ENCODE results near the gene SND1. TPM values are rescaled to one million over a fixed set of nuclear protein-coding genes. Genes with fewer than 3 reads are reported as not detected.

Gene SND1
- polyA plus RNA-seq, 4 donors: 47.2 to 148 (median 92.2) TPM

- no peak overlapping the region for H3K27ac ChIP-seq (ENCODE audit: low read depth in 1 of 3, low read length in 2 of 3)
- FAIRE-seq (no peak), DNase-seq (no peak)
- no peaks in the 10 kb centered on the region for H3K9me3 ChIP-seq (ENCODE audit: control insufficient read depth in 2 of 2, insufficient read depth in 1 of 2, low read depth in 1 of 2, low read length in 1 of 2)
- no peaks in the 10 kb centered on the region for H3K27me3 ChIP-seq (ENCODE audit: control insufficient read depth in 3 of 3, insufficient read depth in 3 of 3, low read length in 3 of 3)
- H3K4me1 ChIP-seq (ENCODE audit: control insufficient read depth in 3 of 3, insufficient read depth in 2 of 3, low read depth in 1 of 3, low read length in 2 of 3): no peaks in the 10 kb centered on the region
- 93 to 96% (median 94%) methylated on average over 6 of the region's 6 CpGs for WGBS, 3 donors
- peaks cover 3 to 28% (median 7%) of the 10 kb centered on the region in 3 donors for H3K36me3 ChIP-seq (ENCODE audit: control insufficient read depth in 3 of 3, insufficient read depth in 2 of 3, low read depth in 1 of 3, low read length in 3 of 3)
- no peak overlapping the region for H3K4me3 ChIP-seq (ENCODE audit: low read depth in 1 of 3, low read length in 3 of 3)
These were observed 341.3 kb downstream of the SND1 start for GRCh38 chr7:127993317-127993716.

- H3K27me3 ChIP-seq (ENCODE audit: control insufficient read depth in 3 of 3, insufficient read depth in 3 of 3, low read length in 3 of 3): no peaks in the 10 kb centered on the region
- 92 to 96% (median 96%) methylated on average over 5 of the region's 5 CpGs for WGBS, 3 donors
- H3K36me3 ChIP-seq (ENCODE audit: control insufficient read depth in 3 of 3, insufficient read depth in 2 of 3, low read depth in 1 of 3, low read length in 3 of 3): peaks cover 3 to 27% (median 7%) of the 10 kb centered on the region in 3 donors
- H3K27ac ChIP-seq (ENCODE audit: low read depth in 1 of 3, low read length in 2 of 3): no peak overlapping the region
- H3K4me1 ChIP-seq (ENCODE audit: control insufficient read depth in 3 of 3, insufficient read depth in 2 of 3, low read depth in 1 of 3, low read length in 2 of 3): no peaks in the 10 kb centered on the region
- no peak overlapping the region for H3K4me3 ChIP-seq (ENCODE audit: low read depth in 1 of 3, low read length in 3 of 3)
- DNase-seq: no peak
- no peaks in the 10 kb centered on the region for H3K9me3 ChIP-seq (ENCODE audit: control insufficient read depth in 2 of 2, insufficient read depth in 1 of 2, low read depth in 1 of 2, low read length in 1 of 2)
- no peak for FAIRE-seq
These were observed 342.0 kb downstream of the SND1 start for GRCh38 chr7:127993987-127994386.

GRCh38 chr7:127995156-127995880 lies 343.3 kb downstream of the SND1 start:
- WGBS, 3 donors: 56 to 75% (median 69%) methylated on average over 3 of the region's 3 CpGs

GRCh38 chr7:127995881-127996215 lies 343.9 kb downstream of the SND1 start:
- Histone ChIP-seq H3K27me3 (ENCODE audit: control insufficient read depth in 3 of 3, insufficient read depth in 3 of 3, low read length in 3 of 3) (no peaks in the 10 kb centered on the region), H3K4me1 (ENCODE audit: control insufficient read depth in 3 of 3, insufficient read depth in 2 of 3, low read depth in 1 of 3, low read length in 2 of 3) (peaks cover 0 to 7% (median 2%) of the 10 kb centered on the region in 3 donors), H3K36me3 (ENCODE audit: control insufficient read depth in 3 of 3, insufficient read depth in 2 of 3, low read depth in 1 of 3, low read length in 3 of 3) (peaks cover 3 to 21% (median 7%) of the 10 kb centered on the region in 3 donors), H3K27ac (ENCODE audit: low read depth in 1 of 3, low read length in 2 of 3) (no peak overlapping the region), H3K4me3 (ENCODE audit: low read depth in 1 of 3, low read length in 3 of 3) (no peak overlapping the region), H3K9me3 (ENCODE audit: control insufficient read depth in 2 of 2, insufficient read depth in 1 of 2, low read depth in 1 of 2, low read length in 1 of 2) (no peaks in the 10 kb centered on the region)
- no peak for FAIRE-seq
- no peak for DNase-seq
- 62 to 90% (median 81%) methylated on average over 3 of the region's 3 CpGs for WGBS, 3 donors

More at GRCh38 chr7:127995156-127995880, 343.3 kb downstream of the SND1 start:
- H3K9me3 ChIP-seq (ENCODE audit: control insufficient read depth in 2 of 2, insufficient read depth in 1 of 2, low read depth in 1 of 2, low read length in 1 of 2): no peaks in the 10 kb centered on the region
- H3K36me3 ChIP-seq (ENCODE audit: control insufficient read depth in 3 of 3, insufficient read depth in 2 of 3, low read depth in 1 of 3, low read length in 3 of 3): peaks cover 3 to 26% (median 7%) of the 10 kb centered on the region in 3 donors
- no peak for FAIRE-seq
- no peak overlapping the region for H3K4me3 ChIP-seq (ENCODE audit: low read depth in 1 of 3, low read length in 3 of 3)
- peaks cover 0 to 5% (median 2%) of the 10 kb centered on the region in 3 donors for H3K4me1 ChIP-seq (ENCODE audit: control insufficient read depth in 3 of 3, insufficient read depth in 2 of 3, low read depth in 1 of 3, low read length in 2 of 3)
- H3K27me3 ChIP-seq (ENCODE audit: control insufficient read depth in 3 of 3, insufficient read depth in 3 of 3, low read length in 3 of 3): no peaks in the 10 kb centered on the region
- H3K27ac ChIP-seq (ENCODE audit: low read depth in 1 of 3, low read length in 2 of 3): no peak overlapping the region
- DNase-seq: no peak

GRCh38 chr7:127996253-127997071 lies 344.5 kb downstream of the SND1 start:
- H3K36me3 ChIP-seq (ENCODE audit: control insufficient read depth in 3 of 3, insufficient read depth in 2 of 3, low read depth in 1 of 3, low read length in 3 of 3): peaks cover 3 to 15% (median 7%) of the 10 kb centered on the region in 3 donors
- no peaks in the 10 kb centered on the region for H3K9me3 ChIP-seq (ENCODE audit: control insufficient read depth in 2 of 2, insufficient read depth in 1 of 2, low read depth in 1 of 2, low read length in 1 of 2)
- no peak for DNase-seq
- H3K27ac ChIP-seq (ENCODE audit: low read depth in 1 of 3, low read length in 2 of 3): no peak overlapping the region
- H3K27me3 ChIP-seq (ENCODE audit: control insufficient read depth in 3 of 3, insufficient read depth in 3 of 3, low read length in 3 of 3): no peaks in the 10 kb centered on the region
- no peak for FAIRE-seq
- peaks cover 0 to 10% (median 2%) of the 10 kb centered on the region in 3 donors for H3K4me1 ChIP-seq (ENCODE audit: control insufficient read depth in 3 of 3, insufficient read depth in 2 of 3, low read depth in 1 of 3, low read length in 2 of 3)
- WGBS, 3 donors: 90 to 98% (median 96%) methylated on average over 11 of the region's 11 CpGs
- H3K4me3 ChIP-seq (ENCODE audit: low read depth in 1 of 3, low read length in 3 of 3): no peak overlapping the region

GRCh38 chr7:127997226-127997922 lies 345.4 kb downstream of the SND1 start:
- H3K4me1 ChIP-seq (ENCODE audit: control insufficient read depth in 3 of 3, insufficient read depth in 2 of 3, low read depth in 1 of 3, low read length in 2 of 3): peaks cover 0 to 10% (median 2%) of the 10 kb centered on the region in 3 donors

GRCh38 chr7:127998671-127999070 lies 346.7 kb downstream of the SND1 start:
- no peak overlapping the region for H3K27ac ChIP-seq (ENCODE audit: low read depth in 1 of 3, low read length in 2 of 3)
- no peak overlapping the region for H3K4me3 ChIP-seq (ENCODE audit: low read depth in 1 of 3, low read length in 3 of 3)
- DNase-seq (no peak), FAIRE-seq (no peak)
- peaks cover 0 to 10% (median 5%) of the 10 kb centered on the region in 3 donors for H3K36me3 ChIP-seq (ENCODE audit: control insufficient read depth in 3 of 3, insufficient read depth in 2 of 3, low read depth in 1 of 3, low read length in 3 of 3)
- H3K27me3 ChIP-seq (ENCODE audit: control insufficient read depth in 3 of 3, insufficient read depth in 3 of 3, low read length in 3 of 3): no peaks in the 10 kb centered on the region
- 83 to 94% (median 87%) methylated on average over 2 of the region's 2 CpGs for WGBS, 3 donors
- peaks cover 0 to 10% (median 2%) of the 10 kb centered on the region in 3 donors for H3K4me1 ChIP-seq (ENCODE audit: control insufficient read depth in 3 of 3, insufficient read depth in 2 of 3, low read depth in 1 of 3, low read length in 2 of 3)
- H3K9me3 ChIP-seq (ENCODE audit: control insufficient read depth in 2 of 2, insufficient read depth in 1 of 2, low read depth in 1 of 2, low read length in 1 of 2): no peaks in the 10 kb centered on the region

More at GRCh38 chr7:127997226-127997922, 345.4 kb downstream of the SND1 start:
- H3K9me3 ChIP-seq (ENCODE audit: control insufficient read depth in 2 of 2, insufficient read depth in 1 of 2, low read depth in 1 of 2, low read length in 1 of 2): no peaks in the 10 kb centered on the region
- WGBS, 3 donors: 65 to 80% (median 75%) methylated on average over 4 of the region's 4 CpGs
- no peak overlapping the region for H3K4me3 ChIP-seq (ENCODE audit: low read depth in 1 of 3, low read length in 3 of 3)
- DNase-seq: no peak
- H3K36me3 ChIP-seq (ENCODE audit: control insufficient read depth in 3 of 3, insufficient read depth in 2 of 3, low read depth in 1 of 3, low read length in 3 of 3): peaks cover 0 to 14% (median 3%) of the 10 kb centered on the region in 3 donors
- no peaks in the 10 kb centered on the region for H3K27me3 ChIP-seq (ENCODE audit: control insufficient read depth in 3 of 3, insufficient read depth in 3 of 3, low read length in 3 of 3)
- FAIRE-seq: no peak
- H3K27ac ChIP-seq (ENCODE audit: low read depth in 1 of 3, low read length in 2 of 3): no peak overlapping the region

GRCh38 chr7:128000048-128000447 lies 348.1 kb downstream of the SND1 start:
- peak; percentile 34 to 37 for DNase-seq
- no peaks in the 10 kb centered on the region for H3K27me3 ChIP-seq (ENCODE audit: control insufficient read depth in 3 of 3, insufficient read depth in 3 of 3, low read length in 3 of 3)
- H3K4me1 ChIP-seq (ENCODE audit: control insufficient read depth in 3 of 3, insufficient read depth in 2 of 3, low read depth in 1 of 3, low read length in 2 of 3): peaks cover 2 to 21% (median 8%) of the 10 kb centered on the region in 3 donors
- no peak overlapping the region for H3K27ac ChIP-seq (ENCODE audit: low read depth in 1 of 3, low read length in 2 of 3)
- no peaks in the 10 kb centered on the region for H3K9me3 ChIP-seq (ENCODE audit: control insufficient read depth in 2 of 2, insufficient read depth in 1 of 2, low read depth in 1 of 2, low read length in 1 of 2)
- no peak overlapping the region for H3K4me3 ChIP-seq (ENCODE audit: low read depth in 1 of 3, low read length in 3 of 3)
- no peak for FAIRE-seq
- peaks cover 0 to 5% (median 4%) of the 10 kb centered on the region in 3 donors for H3K36me3 ChIP-seq (ENCODE audit: control insufficient read depth in 3 of 3, insufficient read depth in 2 of 3, low read depth in 1 of 3, low read length in 3 of 3)
- WGBS, 3 donors: 100% methylated on average over 1 of the region's 1 CpG; no CpG with 5 or more reads in 1 of the 3 donors
